ENCODE results near the gene ZNF74.
"Not testable (repeated sequence)": the region's sequence is repeated elsewhere in the genome, so short reads cannot be mapped to it uniquely, and the experiment has no call there.

Gene ZNF74

GRCh38 chr22:20393705-20394476 is at the start of gene ZNF74:
Gene ZNF74, plus strand, starts transcription at chr22:20394151. Its CDS starts 478 bp downstream, at chr22:20394629.
- DNase-seq, result peak; percentile 70 to 89 (median 80)

- DNase-seq, result peak in 1 of 6 experiments; percentile 17
Measured at GRCh38 chr22:20346553-20346952, 47.4 kb upstream of the ZNF74 start.

DNA sequence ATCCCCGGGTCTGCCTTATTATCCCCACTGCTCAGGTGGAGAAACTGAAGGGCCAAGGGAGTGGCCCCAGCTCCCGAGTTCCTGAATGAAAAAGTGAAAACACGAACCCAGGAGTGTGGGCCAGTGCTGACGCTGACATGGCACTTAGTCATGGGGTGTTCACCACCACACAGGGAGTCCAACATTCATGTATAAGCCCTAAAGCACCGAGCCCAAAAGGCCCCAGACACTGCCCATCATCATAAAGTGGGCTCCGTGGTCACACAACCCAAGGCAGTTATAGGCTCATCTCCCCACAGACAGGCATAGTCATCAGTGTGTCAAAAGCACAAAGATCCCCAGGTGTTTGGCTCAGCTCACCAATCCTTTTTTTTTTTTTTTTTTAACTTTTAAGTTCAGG is 41.4 kb upstream of the ZNF74 start:
- DNase-seq, result not testable (repeated sequence)

DNA sequence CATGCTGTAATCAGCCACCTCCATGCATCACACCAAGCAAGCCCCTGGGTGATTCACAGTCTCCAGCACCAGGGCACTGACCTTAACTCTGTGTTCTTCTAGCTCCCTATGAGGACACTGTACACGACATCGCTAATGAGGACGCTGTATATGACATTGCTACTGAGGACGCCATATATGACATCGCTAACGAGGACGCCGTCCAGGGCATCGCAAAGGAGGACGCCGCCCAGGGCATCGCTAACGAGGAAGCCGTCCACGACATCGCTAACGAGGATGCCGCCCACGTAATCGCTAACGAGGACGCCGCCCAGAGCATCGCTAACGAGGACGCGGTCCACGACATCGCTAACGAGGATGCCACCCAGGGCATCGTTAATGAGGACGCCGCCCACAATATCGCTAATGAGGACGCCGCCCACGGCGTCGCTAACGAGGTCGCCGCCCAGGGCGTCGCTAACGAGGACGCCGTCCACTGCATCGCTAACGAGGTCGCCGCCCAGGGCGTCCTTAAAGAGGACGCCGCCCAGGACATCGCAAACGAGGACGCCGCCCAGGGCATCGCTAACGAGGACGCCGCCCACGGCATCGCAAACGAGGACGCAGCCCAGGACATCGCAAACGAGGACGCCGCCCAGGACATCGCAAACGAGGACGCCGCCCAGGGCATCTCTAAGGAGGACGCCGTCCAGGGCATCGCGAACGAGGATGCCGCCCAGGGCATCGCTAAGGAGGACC is 39.5 kb upstream of the ZNF74 start:
- no peak for DNase-seq

DNA sequence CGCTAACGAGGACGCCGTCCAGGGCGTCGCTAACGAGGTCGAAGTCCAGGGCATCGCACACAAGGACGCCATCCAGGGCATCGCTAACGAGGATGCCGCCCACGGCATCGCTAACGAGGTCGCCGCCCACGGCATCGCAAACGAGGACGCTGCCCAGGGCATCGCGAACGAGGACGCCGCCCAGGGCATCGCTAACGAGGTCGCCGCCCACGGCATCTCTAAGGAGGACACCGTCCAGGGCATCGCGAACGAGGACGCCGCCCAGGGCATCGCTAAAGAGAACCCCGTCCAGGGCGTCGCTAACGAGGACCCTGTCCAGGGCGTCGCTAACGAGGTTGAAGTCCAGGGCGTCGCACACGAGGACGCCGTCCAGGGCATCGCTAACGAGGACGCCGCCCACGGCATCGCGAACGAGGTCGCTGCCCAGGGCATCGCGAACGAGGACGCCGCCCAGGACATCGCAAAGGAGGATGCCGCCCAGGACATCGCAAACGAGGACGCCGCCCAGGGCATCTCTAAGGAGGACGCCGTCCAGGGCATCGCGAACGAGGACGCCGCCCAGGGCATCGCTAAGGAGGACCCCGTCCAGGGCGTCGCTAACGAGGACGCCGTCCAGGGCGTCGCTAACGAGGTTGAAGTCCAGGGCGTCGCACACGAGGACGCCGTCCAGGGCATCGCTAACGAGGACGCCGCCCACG is 37.9 kb upstream of the ZNF74 start:
- DNase-seq, result not testable (repeated sequence)

- DNase-seq, result not testable (repeated sequence)
Measured at GRCh38 chr22:20356906-20357305, 37.0 kb upstream of the ZNF74 start.

DNA sequence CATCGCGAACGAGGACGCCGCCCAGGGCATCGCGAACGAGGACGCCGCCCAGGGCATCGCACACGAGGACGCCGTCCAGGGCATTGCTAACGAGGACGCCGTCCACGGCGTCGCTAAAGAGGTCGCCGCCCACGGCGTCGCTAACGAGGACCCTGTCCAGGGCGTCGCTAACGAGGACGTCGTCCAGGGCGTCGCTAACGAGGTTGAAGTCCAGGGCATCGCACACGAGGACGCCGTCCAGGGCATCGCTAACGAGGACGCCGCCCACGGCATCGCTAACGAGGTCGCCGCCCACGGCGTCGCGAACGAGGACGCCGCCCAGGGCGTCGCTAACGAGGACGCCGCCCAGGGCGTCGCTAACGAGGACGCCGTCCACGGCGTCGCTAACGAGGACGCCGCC is 36.0 kb upstream of the ZNF74 start:
- DNase-seq, result not testable (repeated sequence)

DNA sequence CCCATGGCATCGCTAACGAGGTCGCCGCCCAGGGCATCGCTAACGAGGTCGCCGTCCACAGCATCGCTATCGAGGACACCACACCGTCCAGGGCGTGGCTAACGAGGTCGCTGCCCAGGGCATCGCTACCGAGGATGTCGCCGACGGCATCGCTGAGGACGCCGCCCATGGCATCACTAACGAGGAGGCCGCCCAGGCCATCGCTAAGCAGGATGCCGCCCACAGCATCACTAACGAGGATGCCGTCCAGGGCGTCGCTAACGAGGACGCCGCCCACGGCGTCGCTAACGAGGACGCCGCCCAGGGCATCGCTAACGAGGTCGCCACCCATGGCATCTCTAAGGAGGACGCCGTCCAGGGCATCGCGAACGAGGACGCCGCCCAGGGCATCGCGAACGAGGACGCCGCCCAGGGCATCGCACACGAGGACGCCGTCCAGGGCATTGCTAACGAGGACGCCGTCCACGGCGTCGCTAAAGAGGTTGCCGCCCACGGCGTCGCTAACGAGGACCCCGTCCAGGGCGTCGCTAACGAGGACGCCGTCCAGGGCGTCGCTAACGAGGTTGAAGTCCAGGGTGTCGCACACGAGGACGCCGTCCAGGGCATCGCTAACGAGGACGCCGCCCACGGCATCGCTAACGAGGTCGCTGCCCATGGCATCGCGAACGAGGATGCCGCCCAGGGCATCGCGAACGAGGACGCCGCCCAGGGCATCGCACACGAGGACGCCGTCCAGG is 35.3 kb upstream of the ZNF74 start:
- not testable (repeated sequence) for DNase-seq

- not testable (repeated sequence) for DNase-seq
Measured at GRCh38 chr22:20360261-20360660, 33.7 kb upstream of the ZNF74 start.

DNA sequence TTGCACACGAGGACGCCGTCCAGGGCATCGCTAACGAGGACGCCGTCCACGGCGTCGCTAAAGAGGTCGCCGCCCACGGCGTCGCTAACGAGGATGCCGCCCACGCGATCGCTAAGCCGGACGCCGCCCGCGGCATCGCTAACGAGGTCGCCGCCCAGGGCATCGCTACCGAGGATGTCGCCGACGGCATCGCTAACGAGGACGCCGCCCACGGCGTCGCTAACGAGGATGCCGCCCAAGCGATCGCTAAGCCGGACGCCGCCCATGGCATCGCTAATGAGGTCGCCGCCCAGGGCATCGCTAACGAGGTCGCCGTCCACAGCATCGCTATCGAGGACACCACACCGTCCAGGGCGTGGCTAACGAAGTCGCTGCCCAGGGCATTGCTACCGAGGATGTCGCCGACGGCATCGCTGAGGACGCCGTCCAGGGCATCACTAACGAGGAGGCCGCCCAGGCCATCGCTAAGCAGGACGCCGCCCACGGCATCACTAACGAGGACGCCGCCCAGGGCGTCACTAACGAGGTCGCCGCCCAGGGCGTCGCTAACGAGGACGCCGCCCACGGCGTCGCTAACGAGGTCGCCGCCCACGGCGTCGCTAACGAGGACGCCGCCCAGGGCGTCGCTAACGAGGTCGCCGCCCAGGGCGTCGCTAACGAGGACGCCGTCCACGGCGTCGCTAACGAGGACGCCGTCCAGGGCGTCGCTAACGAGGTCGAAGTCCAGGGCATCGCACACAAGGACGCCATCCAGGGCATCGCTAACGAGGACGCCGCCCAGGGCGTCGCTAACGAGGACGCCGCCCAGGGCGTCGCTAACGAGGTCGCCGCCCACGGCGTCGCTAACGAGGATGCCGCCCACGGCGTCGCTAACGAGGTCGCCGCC is 32.8 kb upstream of the ZNF74 start:
- DNase-seq, result not testable (repeated sequence)

DNA sequence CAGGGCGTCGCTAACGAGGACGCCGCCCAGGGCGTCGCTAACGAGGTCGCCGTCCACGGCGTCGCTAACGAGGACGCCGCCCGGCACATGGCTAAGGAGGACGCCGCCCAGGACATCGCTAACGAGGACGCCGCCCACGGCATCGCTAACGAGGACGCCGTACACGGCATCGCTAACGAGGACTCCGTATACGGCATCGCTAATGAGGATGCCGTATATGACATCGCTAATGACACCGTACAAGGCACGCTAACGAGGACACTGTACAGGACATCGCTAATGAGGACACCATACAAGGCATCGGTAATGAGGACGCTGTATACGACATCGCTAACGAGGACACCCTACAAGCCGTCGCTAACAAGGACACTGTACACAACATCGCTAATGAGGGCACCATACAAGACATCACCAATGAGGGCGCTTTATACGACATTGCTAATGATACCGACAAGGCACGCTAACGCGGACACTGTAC is 32.2 kb upstream of the ZNF74 start:
- DNase-seq, result not testable (repeated sequence)

DNA sequence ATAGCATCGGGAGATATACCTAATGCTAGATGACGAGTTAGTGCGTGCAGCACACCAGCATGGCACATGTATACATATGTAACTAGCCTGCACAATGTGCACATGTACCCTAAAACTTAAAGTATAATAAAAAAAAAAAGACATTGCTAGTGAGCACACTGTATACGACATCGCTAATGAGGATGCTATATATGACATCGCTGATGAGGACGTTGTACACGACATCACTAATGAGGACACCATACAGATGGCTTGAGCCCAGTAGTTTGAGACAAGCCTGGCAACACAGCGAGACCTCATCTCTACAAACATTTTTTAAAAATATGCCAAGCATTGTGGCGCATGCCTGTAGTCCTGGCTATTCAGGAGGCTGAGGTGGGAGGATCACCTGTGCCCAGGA is 31.5 kb upstream of the ZNF74 start:
- not testable (repeated sequence) for DNase-seq

DNA sequence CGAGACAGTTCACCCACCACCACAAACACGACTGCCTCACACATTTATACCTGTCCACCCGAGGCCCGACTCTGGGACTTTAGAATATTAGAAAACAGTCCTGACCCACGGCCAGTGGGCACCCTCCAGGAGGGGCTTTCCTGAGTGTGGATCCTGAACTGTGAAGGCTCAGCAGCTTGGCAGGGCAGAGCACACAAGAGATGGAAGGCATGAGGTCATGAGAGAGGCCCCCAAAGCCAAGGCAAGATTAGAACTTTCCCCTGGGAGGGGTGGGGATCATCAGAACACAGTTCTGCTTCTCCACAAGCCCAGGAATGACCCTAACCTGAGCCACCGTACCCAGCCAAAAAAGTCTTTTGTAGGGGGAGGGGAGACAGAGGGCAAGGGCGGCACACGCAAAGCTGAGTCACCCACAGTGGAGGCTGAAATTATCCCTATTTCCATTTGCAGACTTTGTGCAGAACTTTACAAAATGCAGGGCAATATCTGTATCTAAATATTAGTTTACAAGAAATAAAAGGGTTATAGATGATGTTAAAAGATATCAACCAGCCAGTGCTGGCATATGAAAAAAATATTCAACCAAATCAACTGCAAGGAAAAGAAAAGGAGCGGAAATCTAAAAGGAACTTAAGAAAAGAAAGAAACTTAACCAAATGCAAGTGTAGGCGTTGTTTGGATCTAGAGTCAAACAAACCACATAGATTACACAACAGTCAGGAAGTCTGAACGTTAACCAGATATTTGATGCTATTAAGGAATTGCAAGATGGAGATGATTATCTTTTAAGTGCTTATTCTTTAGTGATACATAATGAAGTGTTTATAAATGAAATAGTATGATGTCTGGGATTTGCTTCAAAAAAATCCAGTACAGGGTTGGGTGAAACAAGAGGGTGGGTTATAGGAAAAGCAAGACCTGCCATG is 29.4 kb upstream of the ZNF74 start:
- DNase-seq, result not testable (repeated sequence)

- DNase-seq, result not testable (repeated sequence)
Measured at GRCh38 chr22:20366841-20367240, 27.1 kb upstream of the ZNF74 start.

- not testable (repeated sequence) for DNase-seq
Measured at GRCh38 chr22:20368875-20369274, 25.1 kb upstream of the ZNF74 start.

- not testable (repeated sequence) for DNase-seq
Measured at GRCh38 chr22:20371687-20372086, 22.3 kb upstream of the ZNF74 start.

DNA sequence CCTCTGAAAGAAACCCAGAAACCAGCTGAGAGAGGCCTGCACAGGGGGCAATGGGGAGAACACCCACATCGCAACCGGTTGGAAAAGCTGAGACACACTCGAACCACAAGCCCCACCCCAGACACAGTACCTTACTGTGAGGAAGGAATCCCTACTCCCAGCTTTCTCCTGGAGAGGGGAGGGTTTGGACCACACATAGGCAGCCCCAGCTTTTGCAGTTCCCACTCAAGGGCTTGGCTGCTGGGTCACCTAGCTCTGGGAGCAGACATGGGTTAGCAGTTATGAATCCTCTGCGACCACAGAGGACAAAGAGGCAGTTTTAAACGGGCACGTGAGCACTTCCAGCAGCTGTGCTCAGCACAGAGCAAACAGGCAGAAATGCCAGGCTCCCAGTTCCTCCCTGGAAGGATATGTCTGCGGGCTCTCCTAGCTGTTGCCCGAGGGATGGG is 21.5 kb upstream of the ZNF74 start:
- not testable (repeated sequence) for DNase-seq

GRCh38 chr22:20373195-20373706 is 20.7 kb upstream of the ZNF74 start:
- DNase-seq, result not testable (repeated sequence)

DNA sequence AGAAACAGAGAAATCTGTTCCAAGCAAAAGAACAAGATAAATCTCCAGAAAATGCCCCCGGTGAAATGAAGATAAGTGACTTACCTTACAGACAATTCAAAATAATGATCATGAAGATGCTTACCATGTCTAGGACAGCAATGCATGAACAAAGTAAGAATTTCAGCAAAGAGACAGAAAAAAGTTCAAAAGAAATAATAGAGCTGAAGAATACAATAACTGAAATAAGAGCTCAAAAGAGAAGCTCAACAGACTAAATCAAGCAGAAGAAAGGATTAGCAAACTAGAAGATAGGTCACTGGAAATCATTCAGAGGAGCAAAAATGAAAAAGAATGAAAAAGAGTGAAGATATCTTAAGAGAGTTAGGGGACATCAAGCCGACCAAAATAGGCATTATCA is 19.8 kb upstream of the ZNF74 start:
- DNase-seq, result not testable (repeated sequence)

- DNase-seq, result not testable (repeated sequence)
Measured at GRCh38 chr22:20376281-20376680, 17.7 kb upstream of the ZNF74 start.

Data from stimulated activated naive CD4-positive, alpha-beta T cell (primary cell).